ENCODE results near the gene PRIM2.
"Not testable (repeated sequence)": the region's sequence is repeated elsewhere in the genome, so short reads cannot be mapped to it uniquely, and the experiment has no call there.

GRCh38 chr6:57310095-57310816, 7.2 kb upstream of the PRIM2 start:
- TF ChIP-seq EZH2 (IDR thresholded peaks at IDR 0.05; ENCODE audit: borderline replicate concordance, low read depth, low read length, poor library complexity, severe bottlenecking) = not testable (repeated sequence)
- TF ChIP-seq, protein P1, sequence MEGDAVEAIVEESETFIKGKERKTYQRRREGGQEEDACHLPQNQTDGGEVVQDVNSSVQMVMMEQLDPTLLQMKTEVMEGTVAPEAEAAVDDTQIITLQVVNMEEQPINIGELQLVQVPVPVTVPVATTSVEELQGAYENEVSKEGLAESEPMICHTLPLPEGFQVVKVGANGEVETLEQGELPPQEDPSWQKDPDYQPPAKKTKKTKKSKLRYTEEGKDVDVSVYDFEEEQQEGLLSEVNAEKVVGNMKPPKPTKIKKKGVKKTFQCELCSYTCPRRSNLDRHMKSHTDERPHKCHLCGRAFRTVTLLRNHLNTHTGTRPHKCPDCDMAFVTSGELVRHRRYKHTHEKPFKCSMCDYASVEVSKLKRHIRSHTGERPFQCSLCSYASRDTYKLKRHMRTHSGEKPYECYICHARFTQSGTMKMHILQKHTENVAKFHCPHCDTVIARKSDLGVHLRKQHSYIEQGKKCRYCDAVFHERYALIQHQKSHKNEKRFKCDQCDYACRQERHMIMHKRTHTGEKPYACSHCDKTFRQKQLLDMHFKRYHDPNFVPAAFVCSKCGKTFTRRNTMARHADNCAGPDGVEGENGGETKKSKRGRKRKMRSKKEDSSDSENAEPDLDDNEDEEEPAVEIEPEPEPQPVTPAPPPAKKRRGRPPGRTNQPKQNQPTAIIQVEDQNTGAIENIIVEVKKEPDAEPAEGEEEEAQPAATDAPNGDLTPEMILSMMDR (conservative IDR thresholded peaks at IDR 0.05; ENCODE audit: low read depth, low read length) = not testable (repeated sequence)
